Body of pancreas (tissue), 4 donors: ENCODE measurements around the gene PLPPR1. TPM values are rescaled to one million over a fixed set of nuclear protein-coding genes. Genes with fewer than 3 reads are reported as not detected.

ENCODE experiments used
- ATAC-seq: fragments of 150-250 bp; one replicate; pipeline ENCODE4 v1.9.1; 2016
- DNase-seq, 4 donors: peaks; one replicate each; pipeline ENCODE4 v3.0.0-alpha.2; 2019
- H3K27ac ChIP-seq, 4 donors: fragments of 200-600 bp; sonication (generic); 1 replicate in 3 of 4; 2 replicates in 1 of 4; pipeline versions ENCODE4 v1.5.1 to v1.6.1; 2016 to 2019; ENCODE audit warnings: mild to moderate bottlenecking in 1 of 4, mixed read lengths in 1 of 4, moderate library complexity in 1 of 4
- H3K27me3 ChIP-seq, 2 donors: fragments of 200-600 bp; sonication (generic); one replicate each; pipeline ENCODE4 v1.6.0; 2016; ENCODE audit warnings: mild to moderate bottlenecking in 1 of 2
- H3K36me3 ChIP-seq, 2 donors: fragments of 200-600 bp; sonication (generic); replicated peaks in 1 of 2; 2 replicates each; pipeline ENCODE4 v1.5.1; 2016; ENCODE audit warnings: low read depth in 2 of 2; ENCODE audit not compliant: insufficient read depth in 1 of 2
- H3K4me1 ChIP-seq: fragments of 200-600 bp; sonication (generic); one replicate; pipeline ENCODE4 v1.6.0; 2016
- H3K4me3 ChIP-seq, 2 donors: fragments of 200-600 bp; sonication (generic); 1 replicate in 1 of 2; 2 replicates in 1 of 2; pipeline ENCODE4 v1.5.1; 2016 to 2019
- H3K9me3 ChIP-seq, 3 donors: fragments of 200-600 bp; sonication (generic); 1 replicate in 2 of 3; 2 replicates in 1 of 3; pipeline ENCODE4 v1.5.1; 2016
- CTCF ChIP-seq, 7 experiments: fragments of 450-650 bp in 4 of 7; fragments of 200-600 bp in 3 of 7; sonication (generic) in 3 of 7; IDR thresholded peaks; one replicate each; pipeline ENCODE4 v1.5.1; 2016 to 2019; ENCODE audit warnings: antibody characterized with exemption in 7 of 7
- POLR2A ChIP-seq, 3 donors: fragments of 450-650 bp; IDR thresholded peaks; one replicate each; pipeline ENCODE4 v1.6.1; 2016; ENCODE audit warnings: antibody characterized with exemption in 3 of 3, mild to moderate bottlenecking in 2 of 3
- WGBS, 2 donors: methylation state at CpG; one replicate each; pipeline ENCODE4 v1.1.5; 2017; 5-methylcytosine and 5-hydroxymethylcytosine counted together
- intact Hi-C: fragments of 100-400 bp; cut with DNase I; formaldehyde crosslinking; loops from one replicate; pipeline ENCODE4 v1.15.1; 2023
- total RNA-seq, 2 donors: library from RNA; depleted of rRNA; stranded (reverse); fragments of >200 nt; gene quantifications; one replicate each; pipeline ENCODE4 v1.1.0, GENCODE V29; 2016

PLPPR1 gene
- total RNA-seq, 2 donors from 2014 or later: 0.26 TPM; not detected in 1

- intact Hi-C loops: no loop called here
- Histone ChIP-seq H3K9me3 (no peaks in the 10 kb centered on the region), H3K36me3 (no peaks in the 10 kb centered on the region), H3K4me1 (no peaks in the 10 kb centered on the region), H3K4me3 (no peak overlapping the region), H3K27ac (no peak overlapping the region), H3K27me3 (no peaks in the 10 kb centered on the region)
- ATAC-seq (no peak), DNase-seq (peak in 1 of 4 donors; percentile 6)
- no peak for TF ChIP-seq POLR2A (IDR thresholded peaks at IDR 0.05)
- no peak for TF ChIP-seq CTCF (IDR thresholded peaks at IDR 0.05)
- WGBS, 2 donors: 68 to 69% methylated on average over 3 of the region's 3 CpGs
Observed at GRCh38 chr9:101226803-101227202, 198.3 kb downstream of the PLPPR1 start.

DNA sequence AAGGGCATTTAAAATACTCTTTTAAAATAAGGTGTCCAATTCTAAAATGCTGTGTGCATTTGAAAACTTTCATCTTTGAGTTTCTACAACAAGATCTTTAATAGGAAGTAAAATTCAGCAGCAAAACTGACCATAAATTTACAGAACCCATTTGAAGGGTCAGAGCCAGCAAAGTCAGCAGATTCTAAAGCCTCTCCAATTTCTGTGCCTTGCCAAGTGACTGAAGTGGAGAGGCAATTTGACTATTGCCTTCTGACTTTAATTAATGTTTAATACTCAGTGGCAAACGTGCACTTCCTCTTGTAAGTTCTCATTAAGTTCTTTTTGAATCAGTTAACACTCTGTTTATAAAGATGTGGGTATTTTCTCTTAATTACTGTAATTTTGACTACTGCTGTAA is 201.1 kb downstream of the PLPPR1 start:
- intact Hi-C loops: loop anchor here (10.0 kb wide), 1 partner anchor 625 kb away; no protein-coding TSS in a partner anchor
- 3 to 4% methylated on average over 1 of the region's 1 CpG for WGBS, 2 donors

GRCh38 chr9:101232405-101232977 is 204.0 kb downstream of the PLPPR1 start:
- ATAC-seq (no peak), DNase-seq (no peak)
- Histone ChIP-seq H3K9me3 (no peaks in the 10 kb centered on the region), H3K27ac (no peak overlapping the region), H3K4me3 (no peak overlapping the region), H3K27me3 (no peaks in the 10 kb centered on the region), H3K36me3 (no peaks in the 10 kb centered on the region), H3K4me1 (no peaks in the 10 kb centered on the region)
- 88 to 91% methylated on average over 2 of the region's 2 CpGs for WGBS, 2 donors
- intact Hi-C loops: loop anchor here (10.0 kb wide), 1 partner anchor 628 kb away; no protein-coding TSS in a partner anchor
- TF ChIP-seq CTCF (IDR thresholded peaks at IDR 0.05) (no peak), POLR2A (IDR thresholded peaks at IDR 0.05) (no peak)

More for the DNA sequence above, 201.1 kb downstream of the PLPPR1 start:
- ATAC-seq: no peak
- Histone ChIP-seq H3K4me1 (no peaks in the 10 kb centered on the region), H3K9me3 (no peaks in the 10 kb centered on the region), H3K27ac (no peak overlapping the region), H3K4me3 (no peak overlapping the region), H3K36me3 (no peaks in the 10 kb centered on the region), H3K27me3 (no peaks in the 10 kb centered on the region)
- no peak for DNase-seq
- TF ChIP-seq POLR2A (IDR thresholded peaks at IDR 0.05) (no peak), CTCF (IDR thresholded peaks at IDR 0.05) (no peak)

DNA sequence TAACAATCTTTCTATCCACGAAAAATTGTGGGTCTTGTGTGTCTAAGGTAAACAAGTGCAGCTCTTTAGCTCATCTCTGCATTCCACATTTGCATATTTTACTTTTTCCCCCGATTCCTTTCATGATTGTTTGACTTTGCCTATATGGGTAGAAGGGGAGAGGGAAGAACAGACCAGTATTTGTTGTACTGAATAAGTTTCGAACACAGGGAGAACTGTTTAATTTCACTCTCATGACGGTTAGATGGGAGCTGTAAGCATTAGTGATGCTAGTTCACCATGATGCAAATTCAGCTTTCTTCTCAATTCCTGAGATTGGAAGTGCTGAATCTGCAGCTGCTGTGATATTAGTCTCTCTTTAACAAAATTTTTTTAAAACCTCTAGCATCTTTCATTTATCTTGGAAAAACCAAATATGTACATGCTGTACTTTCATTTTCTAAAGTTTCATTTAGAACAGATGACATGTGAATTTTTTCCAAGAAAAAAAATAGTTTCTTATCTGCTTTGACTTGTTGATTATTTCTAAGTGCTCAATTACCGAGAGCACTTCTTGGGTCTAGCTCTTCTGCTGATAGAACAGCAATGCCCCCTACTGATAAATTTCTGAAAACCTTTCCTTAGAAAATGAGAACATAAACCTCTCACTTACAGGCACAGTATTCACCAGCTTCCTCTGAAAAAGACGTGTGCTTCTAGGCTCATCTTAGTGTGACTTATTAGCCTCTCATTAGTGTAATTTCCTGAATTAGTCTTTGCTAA is 206.8 kb downstream of the PLPPR1 start:
- peaks cover 0 to 4% (median 0%) of the 10 kb centered on the region in 3 donors for H3K9me3 ChIP-seq
- WGBS, 2 donors: 26 to 36% methylated on average over 6 of the region's 6 CpGs
- H3K27me3 ChIP-seq: no peaks in the 10 kb centered on the region
- TF ChIP-seq POLR2A (IDR thresholded peaks at IDR 0.05): no peak
- TF ChIP-seq CTCF (IDR thresholded peaks at IDR 0.05): peak; percentile 16 to 70 (median 61)
- no peak for DNase-seq
- ATAC-seq: no peak
- H3K36me3 ChIP-seq: no peaks in the 10 kb centered on the region
- intact Hi-C loops: loop anchor here (10.0 kb wide), 1 partner anchor 630 kb away; no protein-coding TSS in a partner anchor
- no peaks in the 10 kb centered on the region for H3K4me1 ChIP-seq
- H3K4me3 ChIP-seq: no peak overlapping the region
- H3K27ac ChIP-seq: no peak overlapping the region
